Measurements from ENCODE around the gene CALHM3.
"Not testable (repeated sequence)": the region's sequence is repeated elsewhere in the genome, so short reads cannot be mapped to it uniquely, and the experiment has no call there.

Gene CALHM3

DNA sequence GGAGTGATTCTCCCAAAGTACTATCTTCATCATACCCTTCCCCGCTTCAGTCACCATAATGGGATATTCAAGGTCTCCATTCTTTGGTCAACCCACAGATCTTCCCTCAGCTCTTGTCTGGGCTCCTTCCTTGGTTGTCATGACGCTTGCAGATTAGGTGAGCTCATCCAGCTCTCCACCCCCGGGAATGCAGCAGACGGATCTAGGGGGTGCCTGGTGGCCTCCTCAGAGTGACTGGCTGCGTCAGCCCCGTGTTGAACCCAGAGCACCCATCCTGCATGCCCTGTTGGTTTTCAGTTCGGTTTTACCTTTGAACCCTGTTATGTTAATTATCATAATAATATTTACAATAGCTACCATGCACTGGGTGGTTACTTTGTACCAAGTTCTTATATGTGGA is 20.8 kb upstream of the CALHM3 start:
- TF ChIP-seq POLR2A (IDR thresholded peaks at IDR 0.05; ENCODE audit: low read depth, low read length) (no peak), POLR2AphosphoS5 (IDR thresholded peaks at IDR 0.05; ENCODE audit: low read depth, low read length) (no peak), TAF1 (IDR thresholded peaks at IDR 0.05; ENCODE audit: borderline replicate concordance, low read depth, low read length) (no peak)
- DNase-seq (ENCODE audit: insufficient read length) (no peak), FAIRE-seq (no peak)

DNA sequence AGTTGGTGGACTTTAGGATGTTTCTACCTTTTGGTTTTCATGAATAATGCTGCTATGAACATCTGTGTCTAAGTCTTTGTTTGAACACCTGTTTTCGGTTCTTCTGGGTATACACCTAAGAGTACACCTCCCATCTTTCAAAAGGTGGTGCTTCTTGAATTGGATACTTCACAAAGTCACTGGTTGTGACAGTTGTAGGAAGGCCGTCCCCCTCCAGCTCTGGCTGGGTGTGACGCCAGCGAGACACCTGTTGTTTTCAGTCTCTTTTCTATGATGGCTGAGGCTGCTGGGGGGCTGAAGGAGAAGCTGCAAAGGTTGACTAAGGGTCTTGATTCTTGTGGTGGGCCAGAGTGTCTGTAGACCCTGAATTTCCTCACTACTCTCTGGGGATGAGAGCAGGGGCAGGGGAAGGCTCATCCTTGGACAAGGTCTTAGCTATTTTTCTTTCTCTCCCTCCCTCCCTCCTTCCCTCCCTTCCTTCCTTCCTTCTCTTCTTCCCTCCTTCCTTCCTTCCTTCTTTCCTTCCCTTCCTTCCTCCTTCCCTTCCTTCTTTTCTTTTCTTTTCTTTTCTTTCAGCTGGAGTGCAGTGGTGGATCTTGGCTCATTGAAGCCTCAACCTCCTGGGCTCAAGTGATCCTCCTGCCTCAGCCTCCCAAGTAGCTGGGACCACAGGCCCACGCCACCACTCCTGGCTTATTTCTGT is 20.0 kb upstream of the CALHM3 start:
- FAIRE-seq: peak; percentile 5
- no peak for TF ChIP-seq TAF1 (IDR thresholded peaks at IDR 0.05; ENCODE audit: borderline replicate concordance, low read depth, low read length)
- TF ChIP-seq POLR2A (IDR thresholded peaks at IDR 0.05; ENCODE audit: low read depth, low read length): no peak
- TF ChIP-seq POLR2AphosphoS5 (IDR thresholded peaks at IDR 0.05; ENCODE audit: low read depth, low read length): no peak
- DNase-seq (ENCODE audit: insufficient read length): no peak

DNA sequence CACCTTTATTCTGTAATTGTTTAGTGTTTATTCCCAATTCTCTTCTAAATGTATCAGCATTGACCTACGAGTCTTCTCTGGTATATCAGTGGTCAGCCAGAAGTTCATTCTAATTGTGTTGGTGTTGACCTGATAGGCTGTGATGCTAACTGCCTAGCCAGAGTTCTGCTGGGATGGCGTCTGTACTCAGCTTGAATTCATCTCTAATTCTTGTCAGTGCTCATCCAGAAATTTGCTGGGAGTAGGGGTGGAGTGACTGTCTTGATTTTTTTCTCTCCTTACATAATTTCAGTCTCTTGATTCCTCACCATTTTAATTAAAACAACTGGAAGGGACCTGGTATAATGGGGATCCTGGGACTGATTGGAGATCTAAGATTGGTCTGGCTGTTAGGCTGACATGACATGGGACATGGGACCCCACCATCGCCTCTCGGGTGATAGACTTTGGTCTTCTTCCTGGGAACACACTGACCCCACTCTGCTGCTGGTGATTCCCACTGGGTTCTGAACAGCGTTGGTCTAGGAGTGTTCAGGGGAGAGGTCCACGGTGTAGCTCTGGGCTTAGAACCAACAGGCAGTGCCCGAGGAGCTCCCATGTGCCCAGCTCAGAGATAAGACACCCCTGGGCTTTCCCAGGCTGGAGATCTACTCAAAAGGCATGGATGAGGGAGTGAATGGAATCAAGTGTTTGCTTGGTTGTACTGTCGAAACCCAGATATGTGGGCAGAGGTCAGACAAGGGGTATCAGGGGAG is 18.3 kb upstream of the CALHM3 start:
- FAIRE-seq (no peak), DNase-seq (ENCODE audit: insufficient read length) (no peak)
- TF ChIP-seq TAF1 (IDR thresholded peaks at IDR 0.05; ENCODE audit: borderline replicate concordance, low read depth, low read length) (no peak), POLR2A (IDR thresholded peaks at IDR 0.05; ENCODE audit: low read depth, low read length) (no peak)

DNA sequence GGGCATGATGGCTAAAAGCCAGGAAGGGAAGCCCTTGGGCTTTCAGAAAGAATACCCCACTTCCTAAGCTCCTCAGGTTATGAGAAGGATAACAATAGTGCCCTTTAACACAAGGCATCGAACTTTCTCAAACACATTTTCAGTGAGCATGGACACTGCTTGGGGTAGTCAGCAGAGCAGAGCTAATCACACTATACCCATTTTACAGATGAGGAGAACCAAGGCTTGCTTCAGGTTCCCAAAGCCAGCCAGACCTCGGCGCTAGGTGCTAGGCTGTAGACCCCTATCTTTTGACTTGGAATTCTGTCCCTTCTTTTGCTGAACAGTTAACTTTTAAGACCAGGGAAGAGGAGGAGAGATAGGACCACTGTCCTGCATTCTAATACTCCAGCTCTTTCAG is 16.3 kb upstream of the CALHM3 start:
- TF ChIP-seq POLR2A (IDR thresholded peaks at IDR 0.05; ENCODE audit: low read depth, low read length): no peak
- TF ChIP-seq TAF1 (IDR thresholded peaks at IDR 0.05; ENCODE audit: borderline replicate concordance, low read depth, low read length): no peak
- TF ChIP-seq POLR2AphosphoS5 (IDR thresholded peaks at IDR 0.05; ENCODE audit: low read depth, low read length): no peak
- peak; percentile 42 for FAIRE-seq
- DNase-seq (ENCODE audit: insufficient read length): no peak

DNA sequence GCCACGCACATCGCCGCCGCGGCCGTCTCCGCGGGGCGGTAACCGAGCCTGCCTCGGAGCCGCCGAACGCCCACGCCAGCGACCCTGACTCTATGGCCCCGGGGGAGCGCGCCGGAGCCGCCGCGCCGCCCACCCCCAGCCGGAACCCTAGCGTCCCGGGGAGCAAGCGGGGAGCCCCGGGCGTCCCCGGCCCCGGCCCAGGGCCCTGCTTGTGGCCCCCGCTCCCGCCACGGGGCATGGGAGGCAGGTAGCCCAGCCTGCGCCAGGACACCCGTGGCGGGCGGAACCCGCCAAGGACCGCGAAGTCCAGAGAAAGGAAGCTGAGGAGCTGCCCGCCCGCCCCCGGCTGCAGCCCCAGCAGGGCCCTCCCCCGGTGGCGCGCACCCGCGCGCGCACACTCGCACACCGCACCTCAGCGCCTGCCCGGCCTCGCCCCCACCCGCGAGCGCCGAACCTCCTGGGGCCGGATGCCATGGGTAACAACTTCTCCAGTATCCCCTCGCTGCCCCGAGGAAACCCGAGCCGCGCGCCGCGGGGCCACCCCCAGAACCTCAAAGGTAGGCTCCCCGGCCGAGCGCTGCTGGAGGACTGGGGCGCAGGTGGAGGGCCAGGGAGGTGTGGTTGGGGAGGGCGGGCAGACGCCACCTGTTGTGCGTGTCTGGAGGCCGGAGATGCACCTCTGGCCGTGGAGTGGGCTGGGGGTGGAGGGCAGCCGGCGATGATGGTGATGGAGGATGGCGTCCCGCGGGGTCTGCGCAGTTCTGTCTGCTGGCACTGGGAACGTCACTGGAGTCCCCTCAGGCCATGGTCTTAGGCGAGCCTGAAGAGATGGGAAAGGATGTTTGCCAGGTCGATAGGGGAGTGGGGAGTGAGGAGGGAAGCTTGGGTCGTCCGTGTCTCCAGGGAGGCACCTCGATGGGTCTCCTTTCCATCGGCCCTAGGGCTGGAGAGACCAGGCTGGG is 15.2 kb upstream of the CALHM3 start:
- peak; percentile 44 for DNase-seq (ENCODE audit: insufficient read length)
- TF ChIP-seq POLR2A (IDR thresholded peaks at IDR 0.05; ENCODE audit: low read depth, low read length) (no peak), TAF1 (IDR thresholded peaks at IDR 0.05; ENCODE audit: borderline replicate concordance, low read depth, low read length) (no peak), POLR2AphosphoS5 (IDR thresholded peaks at IDR 0.05; ENCODE audit: low read depth, low read length) (no peak)
- FAIRE-seq: peak; percentile 30

DNA sequence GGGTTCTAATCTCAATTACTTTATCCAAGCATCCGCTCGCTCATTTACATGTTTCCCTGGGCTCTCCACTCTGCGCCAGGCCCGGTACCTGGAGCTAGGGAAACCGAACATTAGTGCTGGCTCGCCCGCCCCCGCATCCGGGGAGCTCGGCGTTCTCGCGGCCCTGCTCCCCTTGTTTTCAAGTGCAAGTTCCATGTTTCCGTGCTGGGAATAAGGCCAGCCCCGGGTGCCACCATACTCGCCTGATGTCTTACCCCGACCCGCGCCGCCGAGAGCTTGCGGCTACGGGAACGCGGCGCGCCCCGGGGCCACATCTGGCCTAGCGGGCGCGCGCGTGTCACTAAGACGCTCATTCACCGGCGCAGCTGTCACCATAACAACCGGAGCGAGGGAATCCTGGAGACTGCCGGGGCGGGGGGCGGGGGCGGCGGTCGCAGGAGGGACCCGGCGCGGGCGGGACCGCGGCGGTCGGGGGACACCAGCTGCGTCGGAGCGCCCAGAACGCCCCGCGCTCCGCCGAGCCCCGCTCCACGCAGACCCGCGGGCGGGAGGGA is 14.4 kb upstream of the CALHM3 start, which contains the start of gene NEURL1:
Gene NEURL1 (plus strand): TSS at position 344 of the 554 bp plus-strand sequence. CDS start 683 bp downstream, outside the sequence.
- TF ChIP-seq POLR2AphosphoS5 (IDR thresholded peaks at IDR 0.05; ENCODE audit: low read depth, low read length) (no peak), TAF1 (IDR thresholded peaks at IDR 0.05; ENCODE audit: borderline replicate concordance, low read depth, low read length) (no peak), POLR2A (IDR thresholded peaks at IDR 0.05; ENCODE audit: low read depth, low read length) (no peak)
- FAIRE-seq: no peak
- DNase-seq (ENCODE audit: insufficient read length): peak; percentile 41

DNA sequence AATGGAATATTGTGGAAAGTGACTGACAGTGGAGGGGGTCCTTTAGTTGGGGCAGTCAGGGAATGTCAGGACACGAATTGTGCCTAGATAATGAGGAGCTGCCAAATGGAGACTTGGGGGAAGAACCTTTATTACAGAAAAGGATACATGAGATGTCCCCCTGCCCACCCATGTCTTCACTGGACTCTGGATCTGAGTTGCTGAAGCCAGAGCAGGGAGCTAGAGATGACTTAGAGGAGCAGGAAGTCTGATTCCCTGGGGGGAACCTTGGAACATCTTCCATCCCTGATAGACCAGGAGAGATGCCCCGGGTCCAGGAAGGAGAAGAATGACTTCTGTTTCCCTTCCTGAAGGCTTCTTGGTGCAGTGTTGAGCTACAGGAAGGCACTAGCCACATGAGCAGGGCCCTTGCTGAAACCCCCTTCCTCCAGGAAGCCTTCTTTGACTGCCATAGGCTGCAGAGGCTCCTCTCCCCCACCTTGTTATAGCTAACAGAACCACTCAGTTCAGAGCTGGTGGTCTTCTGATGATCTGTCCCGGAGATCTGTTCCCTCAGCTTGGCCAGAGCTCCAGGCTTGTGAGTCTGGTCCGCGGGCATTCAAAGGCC is 13.7 kb upstream of the CALHM3 start:
- TF ChIP-seq TAF1 (IDR thresholded peaks at IDR 0.05; ENCODE audit: borderline replicate concordance, low read depth, low read length) (no peak), POLR2AphosphoS5 (IDR thresholded peaks at IDR 0.05; ENCODE audit: low read depth, low read length) (no peak), POLR2A (IDR thresholded peaks at IDR 0.05; ENCODE audit: low read depth, low read length) (no peak)
- no peak for DNase-seq (ENCODE audit: insufficient read length)
- FAIRE-seq: peak; percentile 68

DNA sequence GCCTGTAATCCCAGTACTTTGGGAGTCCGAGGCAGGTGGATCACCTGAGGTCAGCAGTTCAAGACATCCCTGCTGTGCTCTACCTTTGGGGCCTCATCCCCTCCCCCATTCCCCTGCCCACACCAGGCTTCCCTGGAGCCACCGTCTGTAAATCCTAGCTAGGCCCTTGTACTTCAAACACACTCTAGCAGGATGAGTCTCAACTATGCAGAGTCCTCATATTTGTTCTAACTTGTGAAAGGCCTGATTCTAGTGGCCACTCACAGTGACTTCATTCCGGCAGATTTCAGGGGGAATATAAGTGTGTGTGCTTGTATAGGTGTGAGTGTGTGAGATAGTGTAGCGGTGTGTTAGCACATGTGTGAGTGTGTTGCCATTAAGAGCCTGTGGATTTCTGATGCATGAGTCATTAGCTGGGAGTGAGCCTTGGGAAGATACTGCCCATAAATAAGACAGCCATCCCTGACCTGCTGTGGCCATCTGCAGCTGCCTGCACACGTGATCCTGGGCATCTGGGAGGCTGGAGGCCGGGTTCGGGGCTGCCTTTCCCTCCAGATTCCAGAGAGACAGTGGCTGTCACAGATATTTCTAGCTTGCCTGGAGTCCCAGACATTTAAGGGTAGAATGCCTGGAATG is 12.8 kb upstream of the CALHM3 start:
- TF ChIP-seq POLR2AphosphoS5 (IDR thresholded peaks at IDR 0.05; ENCODE audit: low read depth, low read length) (no peak), POLR2A (IDR thresholded peaks at IDR 0.05; ENCODE audit: low read depth, low read length) (no peak), TAF1 (IDR thresholded peaks at IDR 0.05; ENCODE audit: borderline replicate concordance, low read depth, low read length) (no peak)
- FAIRE-seq: no peak
- DNase-seq (ENCODE audit: insufficient read length): no peak

DNA sequence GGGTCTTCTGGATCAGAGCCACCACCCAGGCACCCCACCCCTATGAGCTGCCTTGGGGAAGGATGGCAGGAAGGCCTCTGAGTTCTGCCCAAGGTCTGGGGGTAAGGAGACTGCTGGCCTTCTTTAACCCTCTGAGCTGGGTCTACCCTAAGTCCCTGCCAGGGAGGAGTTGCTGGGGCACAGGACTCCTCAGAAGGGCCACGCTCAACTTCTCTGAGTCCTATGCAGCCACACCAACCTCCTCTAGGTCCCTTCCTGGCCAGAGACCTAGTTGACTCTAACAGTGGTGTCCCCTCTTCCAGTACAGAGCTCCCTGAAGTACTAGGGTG is 11.9 kb upstream of the CALHM3 start:
- FAIRE-seq: no peak
- DNase-seq (ENCODE audit: insufficient read length): no peak
- TF ChIP-seq POLR2AphosphoS5 (IDR thresholded peaks at IDR 0.05; ENCODE audit: low read depth, low read length) (no peak), POLR2A (IDR thresholded peaks at IDR 0.05; ENCODE audit: low read depth, low read length) (no peak), TAF1 (IDR thresholded peaks at IDR 0.05; ENCODE audit: borderline replicate concordance, low read depth, low read length) (no peak)

DNA sequence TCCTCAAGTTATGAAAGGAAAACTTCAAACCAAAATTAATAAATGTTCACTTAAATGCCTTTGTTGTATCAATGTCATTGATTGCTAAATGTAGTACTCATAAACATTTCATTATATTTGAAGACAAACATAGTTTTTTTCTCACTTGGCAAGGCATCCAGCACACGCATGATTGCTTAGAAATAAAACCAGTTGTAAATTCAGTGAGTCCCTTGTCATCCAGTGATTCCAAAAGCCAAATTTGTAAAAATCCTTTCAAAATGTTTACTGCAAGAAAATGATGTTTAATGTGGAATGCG is 8.3 kb upstream of the CALHM3 start:
- FAIRE-seq (no peak), DNase-seq (ENCODE audit: insufficient read length) (no peak)
- no peak for TF ChIP-seq POLR2AphosphoS5 (IDR thresholded peaks at IDR 0.05; ENCODE audit: low read depth, low read length)
- no peak for TF ChIP-seq POLR2A (IDR thresholded peaks at IDR 0.05; ENCODE audit: low read depth, low read length)
- no peak for TF ChIP-seq TAF1 (IDR thresholded peaks at IDR 0.05; ENCODE audit: borderline replicate concordance, low read depth, low read length)

DNA sequence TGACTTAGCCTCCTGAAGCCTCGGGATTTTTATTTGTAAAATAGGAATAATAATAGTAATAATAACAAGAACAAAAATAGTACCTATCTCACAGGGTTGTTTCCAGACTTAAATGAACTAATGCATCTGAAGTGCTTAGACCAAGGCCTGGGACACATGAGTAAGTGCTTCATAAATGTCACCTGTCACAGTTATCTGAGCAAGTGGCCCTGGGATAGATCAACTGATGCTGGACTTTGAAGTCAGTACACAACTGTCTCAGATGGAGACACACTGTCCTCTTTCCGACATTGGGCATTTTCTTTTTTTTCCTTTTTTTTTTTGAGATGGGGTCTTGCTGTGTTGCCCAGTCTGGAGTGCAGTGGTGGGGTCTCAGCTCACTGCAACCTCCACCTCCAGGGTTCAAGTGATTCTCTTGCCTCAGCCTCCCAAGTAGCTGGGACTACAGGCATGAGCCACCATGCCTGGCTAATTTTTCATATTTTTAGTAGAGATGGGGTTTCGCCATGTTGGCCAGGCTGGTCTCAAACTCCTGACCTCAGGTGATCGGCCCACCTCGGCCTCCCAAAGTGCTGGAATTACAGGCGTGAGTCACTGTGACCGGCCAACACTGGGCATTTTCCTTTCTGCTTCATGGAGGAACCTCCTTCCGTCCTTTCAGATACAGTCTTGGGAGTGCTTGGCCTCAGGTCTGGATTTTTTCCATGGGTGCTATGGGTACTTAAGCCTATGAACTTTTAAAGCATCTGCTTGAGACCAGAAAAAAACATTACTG is 7.8 kb upstream of the CALHM3 start:
- not testable (repeated sequence) for DNase-seq (ENCODE audit: insufficient read length); FAIRE-seq

All from GM12892 (cell line).